GM18498 (cell line): ENCODE measurements around the gene ADGRD1.

Experiments
- ATAC-seq: cut with Tn5 transposase; IDR thresholded peaks from one replicate; pipeline ENCODE4 v1.9.1; 2021; ENCODE audit warnings: mild to moderate bottlenecking, moderate library complexity; ENCODE audit not compliant: unreplicated experiment

Gene ADGRD1

DNA sequence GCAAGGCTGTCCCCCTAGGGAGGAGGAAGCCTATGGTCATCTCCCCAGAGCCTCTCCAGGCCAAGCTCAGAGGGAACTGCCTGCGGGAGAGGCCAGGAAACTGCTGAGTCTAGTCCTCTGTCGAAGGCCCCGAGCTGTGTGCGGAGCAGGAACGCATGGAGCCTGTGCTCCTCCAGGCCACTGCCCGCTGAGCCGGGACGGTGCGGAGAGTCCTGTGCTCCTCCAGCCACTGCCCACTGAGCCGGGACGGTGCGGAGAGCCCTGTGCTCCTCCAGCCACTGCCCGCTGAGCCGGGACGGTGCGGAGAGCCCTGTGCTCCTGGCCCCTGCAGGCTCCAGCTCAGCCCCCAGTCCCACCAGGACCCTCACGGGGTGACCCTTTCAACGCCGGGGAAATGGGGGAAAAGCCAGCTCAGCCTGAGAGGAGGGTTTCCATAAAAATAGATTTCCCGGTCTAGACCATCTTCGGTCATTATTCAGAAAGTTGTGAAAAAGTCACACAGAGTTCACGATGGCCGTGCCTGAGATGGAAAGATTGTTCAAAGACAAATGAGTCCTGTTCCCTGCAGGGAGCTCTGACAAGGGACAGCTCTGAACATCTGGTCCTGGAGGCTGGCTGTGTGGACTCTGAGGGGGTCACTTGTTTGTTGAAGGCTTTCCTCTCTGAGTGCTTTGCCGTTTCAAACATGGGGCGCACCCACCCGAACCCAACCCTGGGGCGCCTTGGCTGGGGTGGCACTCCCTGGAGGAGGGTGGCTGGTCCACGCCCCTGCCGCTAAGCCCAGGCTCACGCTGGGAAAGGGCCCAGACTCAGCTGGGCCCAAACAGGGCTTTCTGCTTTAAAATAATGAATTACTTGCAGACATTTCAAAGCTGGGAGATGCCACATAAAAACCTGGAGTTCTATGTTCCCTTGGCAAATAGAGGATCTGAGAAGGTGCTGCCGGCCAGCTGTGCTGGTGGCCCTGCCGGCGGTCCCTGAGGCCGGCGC lies 85.5 kb downstream of the ADGRD1 start:
- ATAC-seq, result no peak

DNA sequence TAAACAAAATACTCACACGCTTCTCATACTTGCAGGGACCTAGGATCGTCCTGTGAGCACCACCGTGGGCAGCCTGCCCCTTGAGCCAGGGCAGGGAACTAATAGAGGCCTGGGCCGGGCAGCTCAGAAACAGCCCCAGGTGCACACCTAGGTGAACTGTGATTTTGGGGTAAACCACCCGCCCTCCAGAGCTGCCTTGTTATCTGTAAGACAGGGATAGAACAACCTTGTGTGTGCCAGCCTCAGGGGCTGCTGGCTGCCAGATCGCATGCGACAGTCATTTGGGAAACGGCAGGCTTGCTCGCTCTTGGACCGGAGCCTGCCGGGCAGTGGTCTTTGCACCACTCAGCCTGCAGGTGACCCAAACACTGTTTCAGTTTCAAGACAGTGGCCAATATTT lies 86.8 kb downstream of the ADGRD1 start:
- no peak for ATAC-seq

DNA sequence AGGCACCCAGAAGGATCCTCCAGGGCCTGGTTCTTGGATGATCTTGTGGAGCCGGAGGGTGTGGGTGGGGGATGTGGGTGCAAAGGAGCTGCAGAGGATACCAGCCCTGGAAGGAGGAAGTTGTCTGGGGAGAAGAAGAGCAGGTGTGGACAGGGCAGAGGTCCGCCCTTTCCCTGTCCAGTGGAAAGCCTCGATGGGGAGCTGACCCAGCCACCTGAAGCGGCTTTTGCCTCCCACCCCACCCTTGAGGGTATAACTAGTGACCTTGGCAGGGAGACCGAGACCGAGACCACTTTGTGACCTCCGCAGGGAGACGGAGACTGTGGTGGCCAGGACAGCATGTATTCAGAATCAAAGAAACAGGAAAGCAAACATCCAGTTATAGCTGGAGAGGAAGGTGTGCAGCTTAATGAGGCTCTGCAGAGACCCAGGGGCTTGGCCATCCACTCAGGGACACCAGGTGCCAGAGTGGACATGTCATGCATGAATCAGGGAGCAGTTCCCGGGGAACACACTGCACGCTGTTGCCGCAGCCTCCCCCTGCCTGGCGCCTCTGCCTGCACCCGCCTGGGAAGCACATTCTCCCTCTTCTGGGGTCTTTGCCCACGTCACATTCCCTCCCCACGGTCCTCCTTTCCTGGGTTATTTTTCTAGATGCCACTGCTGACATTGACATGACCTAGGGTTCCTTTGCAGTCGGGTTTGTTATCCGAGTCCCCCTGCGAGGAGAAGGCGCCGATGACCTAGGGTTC lies 87.7 kb downstream of the ADGRD1 start:
- no peak for ATAC-seq

DNA sequence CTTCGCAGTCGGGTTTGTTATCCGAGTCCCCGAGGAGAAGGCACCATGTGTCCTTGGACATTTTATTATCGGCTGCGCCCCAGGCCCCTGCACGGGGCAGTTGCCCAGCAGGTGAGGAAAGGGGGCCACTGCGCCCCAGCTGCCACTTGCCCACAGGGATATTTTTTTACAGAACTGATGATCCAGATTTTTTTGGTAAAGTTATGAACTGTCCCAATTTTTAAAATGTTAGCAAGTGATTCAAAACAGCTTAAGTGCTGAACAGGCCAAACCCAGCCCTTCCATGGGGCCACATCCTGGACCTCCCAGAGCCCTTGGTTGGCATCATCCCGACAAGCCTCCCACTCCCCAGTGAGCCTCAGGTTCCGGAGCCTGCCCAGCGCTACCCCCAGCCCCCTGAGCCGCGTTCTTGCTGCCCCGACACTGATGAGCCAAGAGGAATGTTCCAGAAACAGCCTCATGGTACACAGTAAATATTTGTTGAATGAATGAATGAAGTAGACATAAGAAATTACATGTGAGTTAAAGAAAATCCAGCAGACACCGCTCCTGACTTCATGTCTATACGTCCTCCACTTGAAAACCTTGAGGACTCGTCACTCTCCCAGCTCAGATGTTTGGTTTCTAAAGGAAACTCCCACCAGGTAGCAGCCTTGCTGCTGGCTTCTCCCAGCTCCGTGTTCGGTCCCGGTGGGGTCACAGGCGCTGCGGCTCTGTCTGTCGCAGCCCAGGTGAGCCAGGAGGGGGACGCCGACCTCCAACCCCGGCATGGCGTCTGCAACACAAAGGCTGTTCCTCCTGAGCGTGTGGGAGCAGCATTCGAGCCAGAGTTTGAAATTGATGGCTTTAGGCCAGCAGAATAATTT lies 88.5 kb downstream of the ADGRD1 start:
- no peak for ATAC-seq

- ATAC-seq, result no peak
Measured at GRCh38 chr12:131042834-131043245, 89.1 kb downstream of the ADGRD1 start.

DNA sequence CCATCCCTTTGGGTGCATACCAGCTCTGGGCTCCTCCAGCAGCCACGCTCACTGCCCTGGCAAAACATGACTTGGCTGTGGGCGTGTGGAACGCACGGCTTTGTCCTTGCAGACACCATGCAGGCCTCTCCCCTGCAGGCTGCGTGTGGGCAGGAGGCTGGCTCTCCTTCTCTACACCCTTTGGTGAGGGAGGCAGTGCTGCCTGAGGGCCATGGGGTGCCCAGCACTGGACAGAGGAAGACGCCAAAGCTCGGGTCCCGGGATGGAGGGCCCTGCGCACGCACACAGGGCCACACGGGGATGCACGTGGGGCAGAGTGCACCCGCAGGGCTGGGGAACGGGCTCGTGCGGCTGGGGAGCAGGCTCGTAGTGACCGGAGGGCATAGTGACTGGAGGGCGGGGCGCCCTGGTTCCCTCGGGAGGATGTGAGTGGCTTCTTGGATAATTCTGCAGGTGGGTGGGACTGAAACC lies 89.7 kb downstream of the ADGRD1 start:
- no peak for ATAC-seq

DNA sequence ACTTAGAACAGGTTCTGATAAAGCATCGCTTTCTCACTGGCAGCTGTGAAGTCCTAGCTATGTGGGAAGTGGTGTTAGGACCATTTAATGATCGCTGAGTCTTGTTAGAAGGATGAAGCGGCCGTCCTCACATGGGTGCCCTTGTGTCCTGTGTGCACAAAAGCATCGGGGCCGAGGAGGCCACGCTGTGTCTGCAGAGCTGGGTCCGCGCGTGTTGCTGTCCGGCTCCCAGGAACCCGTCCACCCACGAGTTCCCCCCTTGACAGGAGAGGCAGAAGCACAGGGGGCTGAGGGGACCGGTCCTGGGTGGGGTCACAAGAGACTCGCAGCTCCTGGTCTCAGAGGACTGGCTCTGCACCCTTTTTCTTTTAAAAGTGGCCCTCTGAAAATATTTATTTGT lies 90.4 kb downstream of the ADGRD1 start:
- no peak for ATAC-seq

- no peak for ATAC-seq
Measured at GRCh38 chr12:131044760-131045381, 91.2 kb downstream of the ADGRD1 start.

GRCh38 chr12:131045705-131046460 lies 92.2 kb downstream of the ADGRD1 start:
- no peak for ATAC-seq

- ATAC-seq, result no peak
Measured at GRCh38 chr12:131046813-131047788, 93.4 kb downstream of the ADGRD1 start.

- no peak for ATAC-seq
Measured at GRCh38 chr12:131047789-131048610, 94.3 kb downstream of the ADGRD1 start.

- no peak for ATAC-seq
Measured at GRCh38 chr12:131048611-131048990, 94.9 kb downstream of the ADGRD1 start.

DNA sequence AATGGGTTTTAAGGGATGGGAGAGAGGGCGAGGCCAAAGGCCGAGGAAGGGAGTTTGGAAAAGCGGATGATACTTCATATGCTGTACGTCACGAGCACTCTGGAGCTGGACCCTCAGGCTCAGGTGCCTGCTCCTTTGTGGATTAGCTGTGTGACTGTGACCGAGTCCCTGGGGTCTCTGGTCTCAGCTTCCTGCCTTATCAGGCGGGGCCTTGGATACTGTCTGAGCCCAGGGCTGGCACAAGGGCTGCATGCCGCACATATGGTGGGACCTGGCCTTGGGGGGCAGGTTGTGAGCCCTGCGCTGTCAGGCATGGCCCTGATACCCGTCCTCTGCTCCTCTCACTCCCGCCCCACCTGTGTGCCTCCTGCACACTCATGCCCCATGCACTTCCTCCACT lies 95.3 kb downstream of the ADGRD1 start:
- no peak for ATAC-seq

GRCh38 chr12:131049549-131050339 lies 96.0 kb downstream of the ADGRD1 start:
- ATAC-seq, result no peak

DNA sequence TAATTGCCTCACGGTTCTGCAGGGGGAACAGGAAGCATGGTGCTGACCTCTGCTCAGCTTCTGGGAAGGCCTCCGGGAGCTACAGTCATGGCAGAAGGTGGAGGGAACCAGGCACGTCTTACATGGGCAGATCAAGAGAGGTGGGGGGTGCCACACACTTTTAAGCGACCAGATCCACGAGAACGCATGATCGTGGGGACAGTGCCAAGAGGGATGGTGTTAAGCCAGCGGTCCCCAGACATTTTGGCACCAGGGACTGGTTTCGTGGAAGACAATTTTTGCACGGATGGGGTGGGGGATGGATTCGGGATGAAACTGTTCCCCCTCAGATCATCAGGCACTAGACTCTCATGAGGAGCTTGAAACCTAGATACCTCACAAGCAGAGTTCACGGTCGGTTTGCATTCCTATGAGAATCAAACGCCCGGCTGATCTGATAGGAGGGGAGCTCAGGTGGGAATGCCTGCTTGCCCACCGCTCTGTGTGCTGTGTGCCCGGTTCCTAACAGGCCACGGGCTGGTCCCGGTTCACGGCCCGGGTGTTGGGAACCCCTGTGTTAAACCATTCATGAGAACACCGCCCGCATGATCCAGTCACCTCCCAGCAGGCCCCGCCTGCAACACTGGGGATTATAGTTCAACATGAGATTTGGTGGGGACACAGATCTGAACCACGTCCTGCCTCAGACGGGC lies 96.9 kb downstream of the ADGRD1 start:
- ATAC-seq, result no peak

DNA sequence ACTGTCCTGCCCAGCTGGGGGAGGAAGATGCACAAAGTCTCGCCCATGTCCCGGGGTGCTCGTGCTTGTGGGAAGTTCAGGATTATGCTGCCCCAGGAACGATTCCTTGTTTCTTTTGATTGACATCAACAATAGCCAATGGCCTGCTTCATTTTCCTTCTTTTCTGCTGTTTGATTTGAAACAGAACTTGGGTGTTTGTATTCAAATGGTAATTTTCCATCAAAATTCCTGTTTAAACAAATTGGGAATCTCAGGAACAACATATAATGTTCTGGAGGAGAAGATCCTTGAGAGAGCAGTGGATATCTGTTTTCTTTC lies 97.4 kb downstream of the ADGRD1 start:
- no peak for ATAC-seq
